Keratinocyte (primary cell): Measurements from ENCODE around the gene ASH1L. TPM values are rescaled to one million over a fixed set of nuclear protein-coding genes. Genes with fewer than 3 reads are reported as not detected.
A peak's percentile ranks its signal among the peaks of the same experiment; 100 is the strongest.

ENCODE experiments used
- DNase-seq: peaks from one replicate; pipeline ENCODE4 v3.0.0-alpha.2; 2011; ENCODE audit warnings: low read depth, missing footprints, low spot score
- FAIRE-seq: peaks from 2 replicates; lab custom pipeline; 2011; peaks lifted over from hg19 to GRCh38; lab: Jason Lieb, UNC
- H2AFZ ChIP-seq: 2 replicates; pipeline ENCODE4 v1.6.0; 2012; ENCODE audit warnings: low read length, control low read depth, inconsistent platforms; ENCODE audit not compliant: control insufficient read depth
- H3K27ac ChIP-seq: 2 replicates; pipeline ENCODE4 v1.5.1; 2011; ENCODE audit warnings: low read length; ENCODE audit not compliant: control insufficient read depth, insufficient read depth
- H3K27me3 ChIP-seq: 3 replicates; pipeline ENCODE4 v1.6.0; 2011; ENCODE audit warnings: low read length; ENCODE audit not compliant: control insufficient read depth, insufficient read depth; ENCODE audit errors: extremely low read depth
- H3K36me3 ChIP-seq, 2 experiments: 2 replicates in 1 of 2; 3 replicates in 1 of 2; pipeline ENCODE4 v1.5.1; 2011; ENCODE audit warnings: low read length in 2 of 2, mild to moderate bottlenecking in 1 of 2; ENCODE audit not compliant: control insufficient read depth in 2 of 2, insufficient read depth in 2 of 2; ENCODE audit errors: extremely low read depth in 1 of 2
- H3K4me1 ChIP-seq: 3 replicates; pipeline ENCODE4 v1.5.1; 2011; ENCODE audit warnings: low read length; ENCODE audit not compliant: control insufficient read depth, insufficient read depth; ENCODE audit errors: extremely low read depth
- H3K4me2 ChIP-seq: 3 replicates; pipeline ENCODE4 v1.6.0; 2011; ENCODE audit warnings: low read depth, low read length; ENCODE audit not compliant: control insufficient read depth, insufficient read depth; ENCODE audit errors: extremely low read depth
- H3K4me3 ChIP-seq, 3 experiments: fragments of 200-600 bp in 1 of 3; sonication (generic) in 1 of 3; 2 replicates in 2 of 3; 3 replicates in 1 of 3; pipeline ENCODE4 v1.5.1; 2011 to 2016; ENCODE audit warnings: low read length in 3 of 3, mild to moderate bottlenecking in 3 of 3, control low read depth in 2 of 3, inconsistent platforms in 1 of 3, low read depth in 1 of 3, mixed read lengths in 1 of 3, mixed run types in 1 of 3, moderate library complexity in 1 of 3; ENCODE audit not compliant: control insufficient read depth in 2 of 3, insufficient read depth in 2 of 3; ENCODE audit errors: extremely low read depth in 1 of 3
- H3K79me2 ChIP-seq: 2 replicates; pipeline ENCODE4 v1.6.0; 2012; ENCODE audit warnings: low read length; ENCODE audit not compliant: control insufficient read depth, insufficient read depth
- H3K9ac ChIP-seq: 3 replicates; pipeline ENCODE4 v1.6.0; 2011; ENCODE audit warnings: low read length; ENCODE audit not compliant: control insufficient read depth, insufficient read depth; ENCODE audit errors: extremely low read depth
- H3K9me1 ChIP-seq: 3 replicates; pipeline ENCODE4 v1.6.0; 2011; ENCODE audit warnings: low read length; ENCODE audit not compliant: control insufficient read depth, insufficient read depth; ENCODE audit errors: extremely low read depth
- H3K9me3 ChIP-seq: 2 replicates; pipeline ENCODE4 v1.5.1; 2012; ENCODE audit warnings: low read depth, low read length; ENCODE audit not compliant: control insufficient read depth
- H4K20me1 ChIP-seq: 3 replicates; pipeline ENCODE4 v1.6.0; 2011; ENCODE audit warnings: low read length; ENCODE audit not compliant: control insufficient read depth, insufficient read depth; ENCODE audit errors: extremely low read depth
- CTCF ChIP-seq, 3 experiments: IDR thresholded peaks in 1 of 3; conservative IDR thresholded peaks in 1 of 3; optimal IDR thresholded peaks in 1 of 3; 2 replicates in 2 of 3; 3 replicates in 1 of 3; pipeline versions ENCODE3 to v1.5.1; 2011; ENCODE audit warnings: low read length in 3 of 3, mild to moderate bottlenecking in 3 of 3, moderate library complexity in 2 of 3, control low read depth in 1 of 3, inconsistent platforms in 1 of 3; ENCODE audit not compliant: insufficient read depth in 2 of 3; ENCODE audit errors: extremely low read depth in 1 of 3
- EZH2 ChIP-seq: IDR thresholded peaks from one replicate; pipeline ENCODE4 v1.6.1; 2012; ENCODE audit warnings: inconsistent platforms, mild to moderate bottlenecking, low read length, moderate library complexity
- dilution Hi-C: fragments of 300-500 bp; cut with MboI; formaldehyde crosslinking; loops from one replicate; pipeline ENCODE4 v1.7.0; 2020; ENCODE audit warnings: low sequenced_read_pairs; ENCODE audit not compliant: extremely low pct_ligation_motif_present
- polyA plus RNA-seq, 5 experiments: library from polyadenylated mRNA; depleted of rRNA in 3 of 5; stranded (reverse) in 3 of 5; stranded (forward) in 1 of 5; unstranded in 1 of 5; fragments of >200 nt; gene quantifications; 1 replicate in 1 of 5; 2 replicates in 3 of 5; 3 replicates in 1 of 5; pipeline versions ENCODE4 v1.2.1 to v1.2.3, GENCODE V29; 2011 to 2012; ENCODE audit warnings: missing spikeins in 2 of 5, low read depth in 1 of 5, low replicate concordance in 1 of 5

Gene ASH1L
- polyA plus RNA-seq, 1 donor (not counting 4 experiments of a cell fraction or from before 2014, with no cell fraction given), result 13.8 TPM

GRCh38 chr1:155471026-155471425 is 91.6 kb downstream of the ASH1L start:
- H3K4me2 ChIP-seq, result no peak overlapping the region
- H2AFZ ChIP-seq, result no peak overlapping the region
- H3K27me3 ChIP-seq, result no peaks in the 10 kb centered on the region
- peaks cover 5% of the 10 kb centered on the region for H3K9me3 ChIP-seq
- no peaks in the 10 kb centered on the region for H4K20me1 ChIP-seq
- dilution Hi-C loops, result no loop called here
- H3K36me3 ChIP-seq, result peaks cover 1 to 8% of the 10 kb centered on the region in 2 experiments
- H3K4me1 ChIP-seq, result peaks cover 15% of the 10 kb centered on the region
- H3K27ac ChIP-seq, result no peak overlapping the region
- no peak overlapping the region for H3K9ac ChIP-seq
- DNase-seq (no peak), FAIRE-seq (no peak)
- TF ChIP-seq CTCF (optimal IDR thresholded peaks at IDR 0.05 in 1 of 3, IDR thresholded peaks at IDR 0.05 in 1 of 3, conservative IDR thresholded peaks at IDR 0.05 in 1 of 3; ENCODE audit: extremely low read depth in 1 of 3, insufficient read depth in 2 of 3, low read length in 3 of 3) (no peak), EZH2 (no peak)
- peaks cover 11% of the 10 kb centered on the region for H3K79me2 ChIP-seq
- H3K9me1 ChIP-seq, result no peaks in the 10 kb centered on the region
- H3K4me3 ChIP-seq, result no peak overlapping the region

GRCh38 chr1:155466996-155467395 is 95.6 kb downstream of the ASH1L start:
- H3K9me3 ChIP-seq, result peaks cover 5% of the 10 kb centered on the region
- peaks cover 17% of the 10 kb centered on the region for H3K4me1 ChIP-seq
- no peaks in the 10 kb centered on the region for H4K20me1 ChIP-seq
- H3K4me3 ChIP-seq, result no peak overlapping the region
- dilution Hi-C loops, result no loop called here
- H2AFZ ChIP-seq, result no peak overlapping the region
- H3K4me2 ChIP-seq, result no peak overlapping the region
- H3K27me3 ChIP-seq, result no peaks in the 10 kb centered on the region
- TF ChIP-seq EZH2 (no peak), CTCF (optimal IDR thresholded peaks at IDR 0.05 in 1 of 3, IDR thresholded peaks at IDR 0.05 in 1 of 3, conservative IDR thresholded peaks at IDR 0.05 in 1 of 3; ENCODE audit: extremely low read depth in 1 of 3, insufficient read depth in 2 of 3, low read length in 3 of 3) (no peak)
- H3K9ac ChIP-seq, result peak overlapping the region; percentile 9
- DNase-seq (peak; percentile 30), FAIRE-seq (peak; percentile 43)
- peaks cover 11% of the 10 kb centered on the region for H3K79me2 ChIP-seq
- peaks cover 3 to 8% of the 10 kb centered on the region in 2 experiments for H3K36me3 ChIP-seq
- H3K9me1 ChIP-seq, result no peaks in the 10 kb centered on the region
- peak overlapping the region; percentile 56 for H3K27ac ChIP-seq
